Measurements from ENCODE around the gene FTSJ1.

DNA sequence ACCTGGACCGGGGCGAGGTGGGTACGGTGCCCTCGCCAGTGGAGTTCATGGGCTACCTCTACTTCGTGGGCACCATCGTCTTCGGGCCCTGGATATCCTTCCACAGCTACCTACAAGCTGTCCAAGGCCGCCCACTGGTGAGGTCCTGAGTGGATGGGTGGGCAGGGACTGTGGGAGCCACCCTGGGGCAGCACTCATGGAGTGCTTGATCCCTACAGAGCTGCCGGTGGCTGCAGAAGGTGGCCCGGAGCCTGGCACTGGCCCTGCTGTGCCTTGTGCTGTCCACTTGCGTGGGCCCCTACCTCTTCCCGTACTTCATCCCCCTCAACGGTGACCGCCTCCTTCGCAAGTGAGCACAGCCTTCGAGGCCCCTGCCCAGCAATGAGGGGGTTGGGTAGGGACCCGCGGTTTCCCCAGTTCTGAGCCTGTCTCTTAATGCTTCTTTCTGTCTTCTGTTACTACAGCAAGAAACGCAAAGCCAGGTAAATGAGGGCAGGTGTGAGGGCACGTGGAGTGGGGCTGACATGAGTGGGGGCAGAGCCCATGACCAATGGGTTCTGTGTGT lies 36.5 kb downstream of the FTSJ1 start:
- TF ChIP-seq, protein P1, sequence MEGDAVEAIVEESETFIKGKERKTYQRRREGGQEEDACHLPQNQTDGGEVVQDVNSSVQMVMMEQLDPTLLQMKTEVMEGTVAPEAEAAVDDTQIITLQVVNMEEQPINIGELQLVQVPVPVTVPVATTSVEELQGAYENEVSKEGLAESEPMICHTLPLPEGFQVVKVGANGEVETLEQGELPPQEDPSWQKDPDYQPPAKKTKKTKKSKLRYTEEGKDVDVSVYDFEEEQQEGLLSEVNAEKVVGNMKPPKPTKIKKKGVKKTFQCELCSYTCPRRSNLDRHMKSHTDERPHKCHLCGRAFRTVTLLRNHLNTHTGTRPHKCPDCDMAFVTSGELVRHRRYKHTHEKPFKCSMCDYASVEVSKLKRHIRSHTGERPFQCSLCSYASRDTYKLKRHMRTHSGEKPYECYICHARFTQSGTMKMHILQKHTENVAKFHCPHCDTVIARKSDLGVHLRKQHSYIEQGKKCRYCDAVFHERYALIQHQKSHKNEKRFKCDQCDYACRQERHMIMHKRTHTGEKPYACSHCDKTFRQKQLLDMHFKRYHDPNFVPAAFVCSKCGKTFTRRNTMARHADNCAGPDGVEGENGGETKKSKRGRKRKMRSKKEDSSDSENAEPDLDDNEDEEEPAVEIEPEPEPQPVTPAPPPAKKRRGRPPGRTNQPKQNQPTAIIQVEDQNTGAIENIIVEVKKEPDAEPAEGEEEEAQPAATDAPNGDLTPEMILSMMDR (IDR thresholded peaks at IDR 0.05), result no peak
- no peak for TF ChIP-seq POLR2A (IDR thresholded peaks at IDR 0.05)
